Bronchial epithelial cell (primary cell): ENCODE data around the gene SAXO2. TPM values are rescaled to one million over a fixed set of nuclear protein-coding genes. Genes with fewer than 3 reads are reported as not detected.
"Not testable (repeated sequence)": the region's sequence is repeated elsewhere in the genome, so short reads cannot be mapped to it uniquely, and the experiment has no call there.

Experiments
- DNase-seq: peaks from one replicate; pipeline ENCODE4 v3.0.0-alpha.2; 2010; ENCODE audit warnings: low read depth
- FAIRE-seq: peaks from 2 replicates; lab custom pipeline; 2011; peaks lifted over from hg19 to GRCh38; lab: Jason Lieb, UNC
- H3K27me3 ChIP-seq: 2 replicates; pipeline ENCODE4 v1.5.1; 2011; ENCODE audit warnings: low read length; ENCODE audit not compliant: control insufficient read depth, insufficient read depth
- H3K36me3 ChIP-seq: 2 replicates; pipeline ENCODE4 v1.5.1; 2011; ENCODE audit warnings: low read length; ENCODE audit not compliant: control insufficient read depth, insufficient read depth
- H3K4me3 ChIP-seq: 2 replicates; pipeline ENCODE4 v1.5.1; 2011; ENCODE audit warnings: mild to moderate bottlenecking, low read depth, low read length, control low read depth
- total RNA-seq: library from RNA; depleted of rRNA; stranded (reverse); fragments of >200 nt; gene quantifications from 2 replicates; pipeline ENCODE4 v1.2.1, GENCODE V29; 2014
- TF ChIP-seq, protein P1 (sequence below): IDR thresholded peaks from 2 replicates; pipeline ENCODE4 v1.5.1; 2011; ENCODE audit warnings: mild to moderate bottlenecking, moderate library complexity, low read length, control low read depth, inconsistent platforms; ENCODE audit not compliant: insufficient read depth, severe bottlenecking

Gene SAXO2
- total RNA-seq, 1 donor from 2014 or later: 0.26 TPM

DNA sequence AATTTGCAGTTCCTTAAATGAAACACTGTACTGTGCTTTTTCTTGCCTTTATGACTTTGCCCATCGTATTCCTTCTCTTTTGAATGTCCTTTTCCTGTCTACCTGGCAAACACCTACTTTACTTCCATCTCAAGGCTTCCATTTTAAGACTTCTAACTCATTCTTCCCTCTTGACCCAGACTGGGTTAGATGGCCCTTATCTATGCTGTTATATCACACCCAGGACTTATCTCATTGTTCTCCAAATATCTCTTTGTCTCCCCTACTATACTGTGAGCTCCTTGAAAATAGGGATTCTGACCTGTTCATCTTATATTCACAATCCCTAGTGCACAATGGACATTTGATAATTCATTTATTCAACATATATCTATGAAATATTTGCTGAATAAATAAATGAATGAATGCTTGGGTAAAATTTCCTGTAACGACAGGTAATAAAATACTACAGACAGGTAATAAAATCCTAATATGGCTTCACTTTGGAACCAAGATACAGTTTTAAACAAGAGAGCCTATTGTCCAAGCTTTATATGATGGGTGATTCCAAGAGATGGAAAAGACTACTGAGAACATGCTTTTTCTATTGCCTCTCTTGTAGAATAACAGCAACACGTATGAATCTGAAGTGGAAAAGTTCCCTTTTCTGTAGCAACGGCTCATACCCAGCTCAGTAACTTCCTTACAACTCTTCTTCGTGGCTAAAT lies 22.8 kb upstream of the SAXO2 start:
- DNase-seq (no peak), FAIRE-seq (no peak)
- TF ChIP-seq, protein P1, sequence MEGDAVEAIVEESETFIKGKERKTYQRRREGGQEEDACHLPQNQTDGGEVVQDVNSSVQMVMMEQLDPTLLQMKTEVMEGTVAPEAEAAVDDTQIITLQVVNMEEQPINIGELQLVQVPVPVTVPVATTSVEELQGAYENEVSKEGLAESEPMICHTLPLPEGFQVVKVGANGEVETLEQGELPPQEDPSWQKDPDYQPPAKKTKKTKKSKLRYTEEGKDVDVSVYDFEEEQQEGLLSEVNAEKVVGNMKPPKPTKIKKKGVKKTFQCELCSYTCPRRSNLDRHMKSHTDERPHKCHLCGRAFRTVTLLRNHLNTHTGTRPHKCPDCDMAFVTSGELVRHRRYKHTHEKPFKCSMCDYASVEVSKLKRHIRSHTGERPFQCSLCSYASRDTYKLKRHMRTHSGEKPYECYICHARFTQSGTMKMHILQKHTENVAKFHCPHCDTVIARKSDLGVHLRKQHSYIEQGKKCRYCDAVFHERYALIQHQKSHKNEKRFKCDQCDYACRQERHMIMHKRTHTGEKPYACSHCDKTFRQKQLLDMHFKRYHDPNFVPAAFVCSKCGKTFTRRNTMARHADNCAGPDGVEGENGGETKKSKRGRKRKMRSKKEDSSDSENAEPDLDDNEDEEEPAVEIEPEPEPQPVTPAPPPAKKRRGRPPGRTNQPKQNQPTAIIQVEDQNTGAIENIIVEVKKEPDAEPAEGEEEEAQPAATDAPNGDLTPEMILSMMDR: no peak
- Histone ChIP-seq H3K36me3 (peaks cover 1% of the 10 kb centered on the region), H3K27me3 (no peaks in the 10 kb centered on the region), H3K4me3 (no peak overlapping the region)

DNA sequence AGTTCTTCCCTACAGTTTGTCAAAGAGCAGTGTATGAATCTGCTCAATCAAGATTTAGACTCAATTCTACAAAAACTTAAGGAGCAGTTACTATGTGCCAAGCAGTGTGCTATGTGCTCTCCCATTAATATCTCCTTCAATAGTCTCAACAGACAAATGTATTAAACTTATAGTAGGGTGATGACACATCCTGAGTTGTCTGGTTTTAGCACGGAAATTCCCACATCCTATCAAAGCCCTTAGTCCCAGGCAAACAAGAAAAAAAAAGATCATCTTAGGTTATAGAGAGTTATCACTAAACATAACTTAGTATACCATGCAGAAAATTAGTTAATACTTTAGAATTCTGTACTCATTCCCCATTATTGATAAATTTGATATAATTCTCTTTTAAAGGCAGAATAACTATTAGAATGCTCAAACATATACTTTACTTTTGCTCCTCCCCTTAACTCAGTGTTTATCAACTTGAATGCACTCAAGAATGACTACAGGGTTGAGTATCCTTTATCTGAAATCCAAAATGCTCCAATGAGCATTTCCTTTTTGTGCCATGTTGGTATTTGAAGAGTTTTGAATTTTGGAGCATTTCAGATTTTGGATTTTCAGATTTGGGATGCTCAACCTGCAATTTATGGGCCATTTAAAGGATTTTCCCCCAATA lies 20.6 kb upstream of the SAXO2 start:
- not testable (repeated sequence) for H3K4me3 ChIP-seq, FAIRE-seq, H3K27me3 ChIP-seq, H3K36me3 ChIP-seq
- DNase-seq: peak; percentile 76

DNA sequence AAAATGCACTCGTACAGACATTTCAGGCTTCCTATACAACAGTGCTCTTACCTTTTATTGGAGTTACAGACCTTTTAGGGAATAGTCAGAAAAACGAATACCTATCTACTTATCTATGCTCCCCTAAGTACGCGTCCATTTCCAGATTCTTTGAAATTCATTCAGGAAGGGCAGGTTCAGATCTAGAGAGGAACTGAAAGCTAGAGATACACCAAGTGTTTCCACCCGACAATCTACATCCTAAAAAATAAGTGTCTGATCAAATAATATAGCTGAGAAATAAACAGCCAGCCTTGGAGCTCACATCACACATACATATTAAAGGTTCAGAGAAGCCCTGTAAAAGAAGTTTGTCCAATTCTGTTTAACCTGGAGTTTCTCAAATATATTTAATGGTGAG lies 19.0 kb upstream of the SAXO2 start:
- not testable (repeated sequence) for FAIRE-seq, DNase-seq, H3K4me3 ChIP-seq, H3K36me3 ChIP-seq, H3K27me3 ChIP-seq

- H3K36me3 ChIP-seq, FAIRE-seq, H3K27me3 ChIP-seq, H3K4me3 ChIP-seq, DNase-seq: not testable (repeated sequence)
Measured at GRCh38 chr15:82245956-82246355, 16.7 kb upstream of the SAXO2 start.

DNA sequence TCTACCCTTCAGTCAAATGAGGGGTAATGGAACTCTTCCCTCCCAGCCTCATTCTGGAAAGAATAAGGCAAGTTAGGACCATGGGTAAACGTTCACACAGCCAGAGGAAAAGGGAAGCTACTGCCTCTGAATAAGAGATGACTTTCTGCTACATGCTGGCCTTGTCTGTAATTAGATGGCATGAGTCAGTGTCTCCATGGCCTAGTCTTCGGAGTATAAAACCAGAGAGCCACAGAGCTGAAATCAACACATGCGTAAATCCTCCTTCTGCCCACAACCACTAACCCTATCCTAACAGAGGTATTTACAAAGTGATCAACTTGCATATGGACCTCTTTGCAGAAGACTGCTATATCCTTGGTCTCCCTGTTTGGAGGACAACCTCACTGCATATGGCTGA lies 14.4 kb upstream of the SAXO2 start:
- FAIRE-seq, H3K36me3 ChIP-seq, H3K4me3 ChIP-seq, DNase-seq, H3K27me3 ChIP-seq: not testable (repeated sequence)

GRCh38 chr15:82261566-82262421 lies 824 bp upstream of the SAXO2 start:
- DNase-seq (peak; percentile 73), FAIRE-seq (peak; percentile 95)
- not testable (repeated sequence) for H3K27me3 ChIP-seq, H3K36me3 ChIP-seq
- H3K4me3 ChIP-seq: peak overlapping the region; percentile 87

- TF ChIP-seq, protein P1: no peak
- Histone ChIP-seq H3K27me3 (no peaks in the 10 kb centered on the region), H3K36me3 (no peaks in the 10 kb centered on the region), H3K4me3 (peak overlapping the region; percentile 87)
- DNase-seq: peak; percentile 88
- no peak for FAIRE-seq
Measured at GRCh38 chr15:82263350-82263749, 732 bp downstream of the SAXO2 start.

- not testable (repeated sequence) for H3K27me3 ChIP-seq, FAIRE-seq, H3K36me3 ChIP-seq, DNase-seq, H3K4me3 ChIP-seq
Measured at GRCh38 chr15:82267137-82267536, 4.5 kb downstream of the SAXO2 start.

DNA sequence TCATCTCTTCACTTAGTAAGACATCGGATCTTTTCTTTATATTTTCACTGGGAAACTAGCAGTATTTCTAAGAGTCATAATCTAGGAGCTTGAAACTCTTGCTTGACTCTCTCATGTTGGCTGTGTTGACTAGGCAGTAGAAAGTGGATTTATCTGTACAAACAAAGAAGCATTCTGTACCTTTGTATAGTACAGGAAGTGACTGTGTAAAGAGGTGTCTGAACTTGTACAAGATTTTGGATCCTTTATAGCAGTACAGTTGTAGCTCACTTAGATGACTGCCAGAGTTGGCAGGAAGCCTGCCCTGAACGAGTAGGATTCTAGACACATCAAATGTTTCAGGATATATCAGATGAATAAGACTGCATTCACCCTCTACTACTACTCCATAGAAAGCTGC lies 5.8 kb downstream of the SAXO2 start:
- not testable (repeated sequence) for H3K36me3 ChIP-seq, H3K27me3 ChIP-seq, H3K4me3 ChIP-seq
- peak; percentile 97 for FAIRE-seq
- peak; percentile 94 for DNase-seq
